AG04450 (cell line): ENCODE results near the gene LHFPL2. TPM values are rescaled to one million over a fixed set of nuclear protein-coding genes. Genes with fewer than 3 reads are reported as not detected.

Experiments
- CTCF ChIA-PET: fragments of 300-600, 350-600 bp; formaldehyde crosslinking; extraction: SDS; loops from one replicate; lab custom pipeline; 2022; ENCODE audit warnings: antibody characterized with exemption, inconsistent platforms; lab: Charles Lee
- POLR2A ChIA-PET: fragments of 350-600 bp; formaldehyde crosslinking; extraction: SDS; loops from one replicate; lab custom pipeline; 2021; ENCODE audit warnings: antibody characterized with exemption, inconsistent platforms; lab: Yijun Ruan, JAX
- DNase-seq: peaks from one replicate; pipeline ENCODE4 v3.0.0-alpha.2; 2011; ENCODE audit warnings: low read depth, low spot score
- H3K27ac ChIP-seq: one replicate; pipeline ENCODE4 v1.5.1; 2012; ENCODE audit warnings: low read depth, low read length, control low read depth
- H3K27me3 ChIP-seq: one replicate; pipeline ENCODE4 v1.6.0; 2012; ENCODE audit warnings: low read length; ENCODE audit not compliant: control insufficient read depth, insufficient read depth
- H3K4me3 ChIP-seq: 2 replicates; pipeline ENCODE4 v1.5.1; 2011; ENCODE audit warnings: mild to moderate bottlenecking, low read depth, low read length, control low read depth
- H3K9me3 ChIP-seq: 2 replicates; pipeline ENCODE4 v1.5.1; 2012; ENCODE audit warnings: low read length; ENCODE audit not compliant: control insufficient read depth, insufficient read depth
- CTCF ChIP-seq: IDR thresholded peaks from 2 replicates; pipeline ENCODE4 v1.5.1; 2011; ENCODE audit warnings: low read depth, low read length, control low read depth, inconsistent platforms
- polyA plus RNA-seq: library from polyadenylated mRNA; depleted of rRNA; stranded (reverse); fragments of >200 nt; gene quantifications from 2 replicates; pipeline ENCODE4 v1.2.3, GENCODE V29; 2011

The LHFPL2 gene
- polyA plus RNA-seq, 1 experiment, result 20.1 TPM

- no peak overlapping the region for H3K27ac ChIP-seq
- no peaks in the 10 kb centered on the region; the same call in 1 of the 2 replicates for H3K9me3 ChIP-seq
- H3K27me3 ChIP-seq, result no peaks in the 10 kb centered on the region
- TF ChIP-seq CTCF, result no peak
- POLR2A ChIA-PET, result no interaction called here
- CTCF ChIA-PET, result no interaction called here
- H3K4me3 ChIP-seq, result no peak overlapping the region
- DNase-seq, result no peak
These were observed 136.1 kb downstream of the LHFPL2 start for GRCh38 chr5:78512435-78512834.

- ChIA-PET CTCF (interaction anchor here (0.7 to 1.0 kb wide), 2 partner anchors 25 to 125 kb away, joined by 3 to 5 read pairs; no protein-coding TSS in a partner anchor), POLR2A (no interaction called here)
- no peak for DNase-seq
- no peak overlapping the region for H3K27ac ChIP-seq
- H3K9me3 ChIP-seq, result no peaks in the 10 kb centered on the region; the same call in 1 of the 2 replicates
- H3K4me3 ChIP-seq, result no peak overlapping the region
- H3K27me3 ChIP-seq, result no peaks in the 10 kb centered on the region
- no peak for TF ChIP-seq CTCF
These were observed 137.3 kb downstream of the LHFPL2 start for GRCh38 chr5:78511121-78511906.

- no peak overlapping the region for H3K27ac ChIP-seq
- peak overlapping the region; percentile 31 for H3K4me3 ChIP-seq
These were observed 138.4 kb downstream of the LHFPL2 start for GRCh38 chr5:78509884-78510769.

GRCh38 chr5:78509145-78509865 is 139.3 kb downstream of the LHFPL2 start:
- no peak for TF ChIP-seq CTCF
- no peak for DNase-seq
- ChIA-PET POLR2A (interaction anchor here (0.7 to 2.0 kb wide), 5 partner anchors 9 to 249 kb away, joined by 3 to 5 read pairs (median 4); no protein-coding TSS in a partner anchor), CTCF (no interaction called here)
- Histone ChIP-seq H3K27me3 (no peaks in the 10 kb centered on the region), H3K9me3 (no peaks in the 10 kb centered on the region), H3K27ac (peak overlapping the region; percentile 13), H3K4me3 (peak overlapping the region; percentile 31)

More at GRCh38 chr5:78509884-78510769, 138.4 kb downstream of the LHFPL2 start:
- CTCF ChIA-PET, result interaction anchor here (0.7 to 1.0 kb wide), 2 partner anchors 26 to 126 kb away, joined by 3 to 5 read pairs; no protein-coding TSS in a partner anchor
- Histone ChIP-seq H3K9me3 (no peaks in the 10 kb centered on the region), H3K27me3 (no peaks in the 10 kb centered on the region)
- TF ChIP-seq CTCF, result peak; percentile 15; the same call in 1 of the 2 replicates
- POLR2A ChIA-PET, result interaction anchor here (2.0 kb wide), 1 partner anchor 175 kb away, joined by 5 read pairs; no protein-coding TSS in a partner anchor
- no peak for DNase-seq
